Glutamatergic neuron (in vitro differentiated cells): ENCODE measurements around the gene STK26. TPM values are rescaled to one million over a fixed set of nuclear protein-coding genes. Genes with fewer than 3 reads are reported as not detected.

Source experiments
- DNase-seq: peaks from one replicate; pipeline ENCODE4 v3.0.0; 2022
- H3K27ac Mint-ChIP-seq: one replicate; pipeline ENCODE4 v1.8.0; 2020; ENCODE audit warnings: mild to moderate bottlenecking, mixed read lengths, inconsistent platforms; ENCODE audit not compliant: unreplicated experiment
- H3K27me3 Mint-ChIP-seq: one replicate; pipeline ENCODE4 v1.8.0; 2020; ENCODE audit warnings: mild to moderate bottlenecking, moderate library complexity, mixed read lengths, inconsistent platforms; ENCODE audit not compliant: unreplicated experiment
- H3K36me3 Mint-ChIP-seq: one replicate; pipeline ENCODE4 v1.8.0; 2020; ENCODE audit warnings: mild to moderate bottlenecking, mixed read lengths, inconsistent platforms; ENCODE audit not compliant: unreplicated experiment
- H3K4me1 Mint-ChIP-seq: one replicate; pipeline ENCODE4 v1.8.0; 2020; ENCODE audit warnings: mild to moderate bottlenecking, low read depth, mixed read lengths, inconsistent platforms; ENCODE audit not compliant: unreplicated experiment
- H3K4me3 Mint-ChIP-seq: one replicate; pipeline ENCODE4 v1.8.0; 2020; ENCODE audit warnings: mild to moderate bottlenecking, mixed read lengths, inconsistent platforms; ENCODE audit not compliant: unreplicated experiment
- H3K9me3 Mint-ChIP-seq: one replicate; pipeline ENCODE4 v1.8.0; 2020; ENCODE audit warnings: mild to moderate bottlenecking, moderate library complexity, mixed read lengths, inconsistent platforms; ENCODE audit not compliant: unreplicated experiment
- CTCF ChIP-seq: fragments of 200-600 bp; sonication (generic); IDR thresholded peaks from one replicate; pipeline ENCODE4 v1.5.0; 2021; ENCODE audit not compliant: partially characterized antibody, unreplicated experiment
- total RNA-seq: library from RNA; stranded (reverse); fragmentation: NEBNext Ultra II Directional; extraction: Animal tissue kit (Norgen Biotek cat#: 25700); gene quantifications from one replicate; pipeline ENCODE4 v1.2.1, GENCODE V29; 2021; ENCODE audit not compliant: unreplicated experiment

The STK26 gene
- total RNA-seq, 1 donor from 2014 or later: 1.7 TPM

DNA sequence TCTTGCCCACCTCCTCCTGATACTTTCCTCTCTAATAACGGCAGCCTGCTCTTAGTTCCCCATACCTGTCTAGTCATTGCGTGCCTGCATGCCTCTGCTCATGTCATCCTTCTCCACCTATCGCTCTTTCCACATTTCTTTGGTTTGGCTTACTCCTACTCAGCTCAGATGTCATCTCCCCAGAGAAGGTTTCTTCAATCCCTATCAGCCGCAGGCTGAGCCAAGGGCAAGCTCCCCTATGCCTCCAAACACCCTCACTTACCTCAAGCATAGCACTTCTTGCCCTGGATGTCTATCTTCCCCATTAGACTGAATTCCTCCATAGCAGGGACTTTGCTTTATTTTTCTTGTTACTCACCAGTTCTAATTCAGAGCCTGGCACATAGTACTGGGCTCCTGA, 78.1 kb downstream of the STK26 start:
- H3K4me1 Mint-ChIP-seq: no peaks in the 10 kb centered on the region
- H3K9me3 Mint-ChIP-seq: no peaks in the 10 kb centered on the region
- DNase-seq: no peak
- no peaks in the 10 kb centered on the region for H3K27me3 Mint-ChIP-seq
- no peak overlapping the region for H3K4me3 Mint-ChIP-seq
- H3K27ac Mint-ChIP-seq: no peak overlapping the region
- TF ChIP-seq CTCF: no peak
- H3K36me3 Mint-ChIP-seq: no peaks in the 10 kb centered on the region

GRCh38 chrX:132101799-132102198, 78.7 kb downstream of the STK26 start:
- Mint-ChIP-seq H3K4me3 (no peak overlapping the region), H3K9me3 (no peaks in the 10 kb centered on the region), H3K4me1 (no peaks in the 10 kb centered on the region), H3K36me3 (no peaks in the 10 kb centered on the region), H3K27ac (no peak overlapping the region), H3K27me3 (no peaks in the 10 kb centered on the region)
- no peak for DNase-seq
- no peak for TF ChIP-seq CTCF

- Mint-ChIP-seq H3K27ac (no peak overlapping the region), H3K4me3 (no peak overlapping the region), H3K4me1 (no peaks in the 10 kb centered on the region), H3K27me3 (peaks cover 2% of the 10 kb centered on the region), H3K9me3 (peaks cover 2% of the 10 kb centered on the region), H3K36me3 (no peaks in the 10 kb centered on the region)
- TF ChIP-seq CTCF: no peak
- DNase-seq: no peak
Observed at GRCh38 chrX:132107291-132107690, 84.2 kb downstream of the STK26 start.

DNA sequence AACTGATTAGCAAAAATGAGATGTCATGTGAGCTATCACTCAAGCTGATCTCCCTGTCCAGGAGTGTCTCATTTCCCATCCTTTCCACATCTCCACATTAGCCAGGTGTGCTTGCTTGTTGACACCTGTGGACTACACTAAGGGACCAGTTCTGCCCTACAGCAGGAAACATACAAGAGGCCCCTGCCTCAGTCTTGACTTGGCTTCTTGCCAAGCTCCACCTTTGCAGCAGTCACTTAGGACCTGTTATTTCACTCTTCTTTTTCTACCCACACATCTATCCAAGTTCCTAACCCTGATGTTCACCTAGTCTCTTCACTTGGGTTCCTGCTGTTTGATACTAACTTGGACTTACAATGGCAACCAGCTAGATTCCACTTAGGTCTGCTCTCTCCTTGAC, 91.5 kb downstream of the STK26 start:
- no peak for TF ChIP-seq CTCF
- H3K4me1 Mint-ChIP-seq: no peaks in the 10 kb centered on the region

GRCh38 chrX:132115792-132116191, 92.7 kb downstream of the STK26 start:
- no peak overlapping the region for H3K27ac Mint-ChIP-seq
- no peak overlapping the region for H3K4me3 Mint-ChIP-seq
- no peaks in the 10 kb centered on the region for H3K4me1 Mint-ChIP-seq
- H3K27me3 Mint-ChIP-seq: peaks cover 3% of the 10 kb centered on the region
- TF ChIP-seq CTCF: no peak
- H3K9me3 Mint-ChIP-seq: peaks cover 2% of the 10 kb centered on the region
- DNase-seq: no peak
- H3K36me3 Mint-ChIP-seq: no peaks in the 10 kb centered on the region

More for the DNA sequence above, 91.5 kb downstream of the STK26 start:
- H3K4me3 Mint-ChIP-seq: no peak overlapping the region
- H3K36me3 Mint-ChIP-seq: no peaks in the 10 kb centered on the region
- H3K27ac Mint-ChIP-seq: no peak overlapping the region
- peaks cover 2% of the 10 kb centered on the region for H3K9me3 Mint-ChIP-seq
- no peak for DNase-seq
- H3K27me3 Mint-ChIP-seq: peaks cover 3% of the 10 kb centered on the region
